Measurements from ENCODE around the gene POLR3GL. TPM values are rescaled to one million over a fixed set of nuclear protein-coding genes. Genes with fewer than 3 reads are reported as not detected.

POLR3GL gene
- total RNA-seq, 1 experiment from 2014 or later, result 8.5 TPM

GRCh38 chr1:145942871-145943270 lies 21.6 kb upstream of the POLR3GL start:
- Histone ChIP-seq H3K27ac (ENCODE audit: low read depth, low read length, poor library complexity, severe bottlenecking) (no peak overlapping the region), H3K27me3 (replicated peaks; ENCODE audit: insufficient read depth, low read depth, low read length, poor library complexity) (no peaks in the 10 kb centered on the region), H3K9me3 (ENCODE audit: low read depth, low read length, poor library complexity, severe bottlenecking) (no peaks in the 10 kb centered on the region), H3K4me1 (ENCODE audit: insufficient read depth, low read length, poor library complexity, severe bottlenecking) (no peaks in the 10 kb centered on the region), H3K36me3 (ENCODE audit: insufficient read depth, low read length, poor library complexity, severe bottlenecking) (peaks cover 18% of the 10 kb centered on the region), H3K4me3 (ENCODE audit: low read depth, low read length, poor library complexity, severe bottlenecking) (no peak overlapping the region)
- no TSS peak for BruUV-seq (replicated peaks)
- intact Hi-C loops (cut with micrococcal nuclease; ENCODE audit: unreplicated experiment), result no loop called here
- ChIA-PET CTCF (no interaction called here), POLR2A (ENCODE audit: low non-redundant PET) (no interaction called here)
- no peak for DNase-seq (ENCODE audit: low spot score)
- TF ChIP-seq CTCF (conservative IDR thresholded peaks at IDR 0.05; ENCODE audit: low read depth, low read length) (no peak), EZH2 (IDR thresholded peaks at IDR 0.05; ENCODE audit: borderline replicate concordance, low read depth, low read length, poor library complexity, severe bottlenecking) (no peak)

GRCh38 chr1:145944532-145944931 lies 20.0 kb upstream of the POLR3GL start:
- no peaks in the 10 kb centered on the region for H3K4me1 ChIP-seq (ENCODE audit: insufficient read depth, low read length, poor library complexity, severe bottlenecking)
- no peak overlapping the region for H3K27ac ChIP-seq (ENCODE audit: low read depth, low read length, poor library complexity, severe bottlenecking)
- POLR2A ChIA-PET (ENCODE audit: low non-redundant PET), result no interaction called here
- no TSS peak for BruUV-seq (replicated peaks)
- no peaks in the 10 kb centered on the region for H3K9me3 ChIP-seq (ENCODE audit: low read depth, low read length, poor library complexity, severe bottlenecking)
- intact Hi-C loops (cut with micrococcal nuclease; ENCODE audit: unreplicated experiment), result no loop called here
- no peak for TF ChIP-seq CTCF (conservative IDR thresholded peaks at IDR 0.05; ENCODE audit: low read depth, low read length)
- no peak for TF ChIP-seq EZH2 (IDR thresholded peaks at IDR 0.05; ENCODE audit: borderline replicate concordance, low read depth, low read length, poor library complexity, severe bottlenecking)
- no peak for DNase-seq (ENCODE audit: low spot score)
- H3K4me3 ChIP-seq (ENCODE audit: low read depth, low read length, poor library complexity, severe bottlenecking), result no peak overlapping the region
- peaks cover 18% of the 10 kb centered on the region for H3K36me3 ChIP-seq (ENCODE audit: insufficient read depth, low read length, poor library complexity, severe bottlenecking)
- CTCF ChIA-PET, result no interaction called here
- no peaks in the 10 kb centered on the region for H3K27me3 ChIP-seq (replicated peaks; ENCODE audit: insufficient read depth, low read depth, low read length, poor library complexity)

- Histone ChIP-seq H3K36me3 (ENCODE audit: insufficient read depth, low read length, poor library complexity, severe bottlenecking) (peaks cover 16% of the 10 kb centered on the region), H3K9me3 (ENCODE audit: low read depth, low read length, poor library complexity, severe bottlenecking) (no peaks in the 10 kb centered on the region), H3K4me3 (ENCODE audit: low read depth, low read length, poor library complexity, severe bottlenecking) (no peak overlapping the region), H3K27ac (ENCODE audit: low read depth, low read length, poor library complexity, severe bottlenecking) (no peak overlapping the region), H3K27me3 (replicated peaks; ENCODE audit: insufficient read depth, low read depth, low read length, poor library complexity) (no peaks in the 10 kb centered on the region), H3K4me1 (ENCODE audit: insufficient read depth, low read length, poor library complexity, severe bottlenecking) (no peaks in the 10 kb centered on the region)
- CTCF ChIA-PET, result no interaction called here
- POLR2A ChIA-PET (ENCODE audit: low non-redundant PET), result no interaction called here
- TSS peak; percentile 11 for BruUV-seq (replicated peaks)
- intact Hi-C loops (cut with micrococcal nuclease; ENCODE audit: unreplicated experiment), result no loop called here
- DNase-seq (ENCODE audit: low spot score), result no peak
- no peak for TF ChIP-seq CTCF (conservative IDR thresholded peaks at IDR 0.05; ENCODE audit: low read depth, low read length)
- no peak for TF ChIP-seq EZH2 (IDR thresholded peaks at IDR 0.05; ENCODE audit: borderline replicate concordance, low read depth, low read length, poor library complexity, severe bottlenecking)
Observed at GRCh38 chr1:145946477-145946986, 18.0 kb upstream of the POLR3GL start.

Measured in A673 (cell line).